Measurements from ENCODE around the gene RAB34.

The RAB34 gene

GRCh38 chr17:28759256-28759865, 41.7 kb upstream of the RAB34 start:
- no peak for DNase-seq
- Histone ChIP-seq H3K4me2 (ENCODE audit: low read length) (no peak overlapping the region), H3K4me1 (ENCODE audit: control insufficient read depth, low read depth, low read length) (peaks cover 10% of the 10 kb centered on the region), H3K27me3 (ENCODE audit: insufficient read depth, low read length, poor library complexity) (no peaks in the 10 kb centered on the region), H4K8ac (ENCODE audit: low read depth, low read length) (no peak overlapping the region), H2AK5ac (ENCODE audit: low read length) (no peak overlapping the region), H3K23ac (ENCODE audit: low read length) (no peak overlapping the region), H3K27ac (ENCODE audit: low read depth, low read length) (no peak overlapping the region), H3K9ac (ENCODE audit: low read length) (no peak overlapping the region), H2BK120ac (ENCODE audit: low read depth, low read length) (no peak overlapping the region), H2BK15ac (replicated peaks; ENCODE audit: low read depth) (no peak overlapping the region), H3K56ac (ENCODE audit: low read length) (no peak overlapping the region), H3K4me3 (ENCODE audit: low read length) (no peak overlapping the region), H2BK5ac (ENCODE audit: low read length) (no peak overlapping the region), H4K5ac (ENCODE audit: low read length) (no peak overlapping the region), H3K79me1 (ENCODE audit: low read length) (peaks cover 8% of the 10 kb centered on the region), H3K36me3 (ENCODE audit: control insufficient read depth, insufficient read depth, low read length) (peaks cover 2% of the 10 kb centered on the region), H3K18ac (ENCODE audit: low read length) (no peak overlapping the region), H3K4ac (ENCODE audit: low read depth, low read length) (no peak overlapping the region), H3K79me2 (ENCODE audit: control insufficient read depth, insufficient read depth, low read length) (peaks cover 2% of the 10 kb centered on the region)
- WGBS (ENCODE audit: extremely low coverage, insufficient coverage, low lambda C conversion rate), result no CpG with 5 or more reads among the region's 18 CpGs

DNA sequence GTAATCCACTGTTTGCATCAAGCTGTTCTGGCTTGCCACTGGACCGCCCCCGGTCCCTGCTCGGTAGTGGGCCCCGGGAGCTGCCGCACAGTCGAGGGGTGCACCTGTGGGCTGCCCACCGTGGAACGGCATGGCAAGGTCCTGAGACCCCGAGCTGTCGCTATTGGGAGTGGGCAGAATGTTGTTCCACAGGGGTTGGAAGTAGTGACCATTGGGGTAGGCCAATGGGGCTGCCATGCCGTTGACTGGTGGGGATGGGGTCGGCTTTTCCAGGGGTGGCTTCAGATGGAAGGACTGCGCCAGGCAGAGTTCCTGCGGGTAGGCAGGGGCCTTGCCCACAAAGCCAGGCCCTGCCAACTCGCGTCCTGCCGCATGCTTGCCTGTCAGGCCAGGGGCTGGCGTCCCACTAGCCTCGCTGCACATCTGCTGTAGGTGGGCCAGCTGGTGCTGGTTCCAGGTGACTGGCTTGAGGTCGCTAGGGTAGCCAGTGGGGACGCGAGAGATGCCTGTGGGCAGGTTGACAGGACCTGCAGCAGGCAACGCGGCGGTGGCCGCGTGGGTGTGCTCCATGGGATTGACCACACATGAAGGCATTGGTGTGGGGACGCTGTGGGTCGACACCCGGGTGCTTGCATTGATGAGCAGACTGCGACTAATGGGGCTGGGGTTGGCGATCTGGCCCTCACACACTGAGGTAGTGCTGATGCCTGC, 40.9 kb upstream of the RAB34 start:
- H3K27me3 ChIP-seq (ENCODE audit: insufficient read depth, low read length, poor library complexity), result no peaks in the 10 kb centered on the region
- peaks cover 1% of the 10 kb centered on the region for H3K79me2 ChIP-seq (ENCODE audit: control insufficient read depth, insufficient read depth, low read length)
- H3K9ac ChIP-seq (ENCODE audit: low read length), result no peak overlapping the region
- H3K4me1 ChIP-seq (ENCODE audit: control insufficient read depth, low read depth, low read length), result peaks cover 10% of the 10 kb centered on the region
- H2BK15ac ChIP-seq (replicated peaks; ENCODE audit: low read depth), result no peak overlapping the region
- H3K79me1 ChIP-seq (ENCODE audit: low read length), result peaks cover 7% of the 10 kb centered on the region
- no peak overlapping the region for H2AK5ac ChIP-seq (ENCODE audit: low read length)
- WGBS (ENCODE audit: extremely low coverage, insufficient coverage, low lambda C conversion rate), result no CpG with 5 or more reads among the region's 32 CpGs
- no peak for DNase-seq
- no peak overlapping the region for H3K27ac ChIP-seq (ENCODE audit: low read depth, low read length)
- no peak overlapping the region for H4K8ac ChIP-seq (ENCODE audit: low read depth, low read length)
- H3K56ac ChIP-seq (ENCODE audit: low read length), result no peak overlapping the region
- H4K5ac ChIP-seq (ENCODE audit: low read length), result no peak overlapping the region
- H3K23ac ChIP-seq (ENCODE audit: low read length), result no peak overlapping the region
- H3K4me2 ChIP-seq (ENCODE audit: low read length), result no peak overlapping the region
- H3K4me3 ChIP-seq (ENCODE audit: low read length), result no peak overlapping the region
- H2BK120ac ChIP-seq (ENCODE audit: low read depth, low read length), result no peak overlapping the region
- H3K4ac ChIP-seq (ENCODE audit: low read depth, low read length), result no peak overlapping the region
- H3K18ac ChIP-seq (ENCODE audit: low read length), result no peak overlapping the region
- H3K36me3 ChIP-seq (ENCODE audit: control insufficient read depth, insufficient read depth, low read length), result peaks cover 2% of the 10 kb centered on the region
- H2BK5ac ChIP-seq (ENCODE audit: low read length), result no peak overlapping the region

DNA sequence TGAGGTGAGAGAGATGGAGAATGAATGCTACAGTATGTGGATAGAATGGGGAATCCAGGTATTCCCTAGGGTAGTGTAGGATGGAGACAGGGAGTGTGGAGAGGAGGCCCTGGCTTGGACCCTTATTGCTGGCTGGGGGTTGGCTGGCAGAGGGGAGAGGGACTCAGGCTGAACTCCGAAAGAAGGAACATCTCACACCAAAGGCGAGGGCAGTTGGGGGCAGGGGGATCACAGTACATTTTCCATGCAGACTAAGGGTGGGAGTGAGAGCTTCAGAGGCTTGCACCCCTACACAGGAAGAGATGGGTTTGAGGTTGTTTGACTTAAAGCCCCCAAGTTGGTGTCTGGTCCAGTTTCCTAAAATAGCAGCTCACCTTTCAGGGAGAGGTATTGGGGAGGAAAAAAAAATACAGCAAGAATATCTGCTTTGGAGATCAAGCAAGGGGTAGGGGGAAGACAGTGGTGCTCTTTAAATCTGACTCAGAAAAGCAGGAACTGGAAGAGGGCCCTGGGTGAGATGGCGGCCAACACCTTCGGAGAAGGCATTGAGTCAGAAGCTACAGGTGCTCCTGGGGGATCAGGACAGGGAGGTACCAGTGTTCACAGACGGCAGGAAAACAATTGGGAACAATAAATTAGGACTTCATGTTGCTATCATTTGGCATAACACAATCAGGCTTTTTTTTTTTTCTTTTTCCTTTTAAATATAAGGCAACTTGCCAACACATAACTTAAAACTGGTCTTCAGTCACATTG, 38.6 kb upstream of the RAB34 start:
- H3K27ac ChIP-seq (ENCODE audit: low read depth, low read length), result no peak overlapping the region
- no peak for DNase-seq
- H2BK15ac ChIP-seq (replicated peaks; ENCODE audit: low read depth), result no peak overlapping the region
- H4K8ac ChIP-seq (ENCODE audit: low read depth, low read length), result no peak overlapping the region
- H2AK5ac ChIP-seq (ENCODE audit: low read length), result no peak overlapping the region
- H3K4ac ChIP-seq (ENCODE audit: low read depth, low read length), result no peak overlapping the region
- WGBS (ENCODE audit: extremely low coverage, insufficient coverage, low lambda C conversion rate), result no CpG with 5 or more reads among the region's 5 CpGs
- no peak overlapping the region for H2BK5ac ChIP-seq (ENCODE audit: low read length)
- H2BK120ac ChIP-seq (ENCODE audit: low read depth, low read length), result no peak overlapping the region
- H4K5ac ChIP-seq (ENCODE audit: low read length), result no peak overlapping the region
- no peak overlapping the region for H3K23ac ChIP-seq (ENCODE audit: low read length)
- H3K4me3 ChIP-seq (ENCODE audit: low read length), result no peak overlapping the region
- peaks cover 3% of the 10 kb centered on the region for H3K4me1 ChIP-seq (ENCODE audit: control insufficient read depth, low read depth, low read length)
- H3K79me1 ChIP-seq (ENCODE audit: low read length), result peaks cover 4% of the 10 kb centered on the region
- no peak overlapping the region for H3K18ac ChIP-seq (ENCODE audit: low read length)
- H3K4me2 ChIP-seq (ENCODE audit: low read length), result no peak overlapping the region
- H3K36me3 ChIP-seq (ENCODE audit: control insufficient read depth, insufficient read depth, low read length), result peaks cover 7% of the 10 kb centered on the region
- no peak overlapping the region for H3K56ac ChIP-seq (ENCODE audit: low read length)
- no peaks in the 10 kb centered on the region for H3K27me3 ChIP-seq (ENCODE audit: insufficient read depth, low read length, poor library complexity)
- H3K79me2 ChIP-seq (ENCODE audit: control insufficient read depth, insufficient read depth, low read length), result no peaks in the 10 kb centered on the region
- no peak overlapping the region for H3K9ac ChIP-seq (ENCODE audit: low read length)

- Histone ChIP-seq H3K4me1 (ENCODE audit: control insufficient read depth, low read depth, low read length) (no peaks in the 10 kb centered on the region), H3K18ac (ENCODE audit: low read length) (no peak overlapping the region), H3K23ac (ENCODE audit: low read length) (no peak overlapping the region), H2BK15ac (replicated peaks; ENCODE audit: low read depth) (no peak overlapping the region), H3K27me3 (ENCODE audit: insufficient read depth, low read length, poor library complexity) (no peaks in the 10 kb centered on the region), H2BK5ac (ENCODE audit: low read length) (no peak overlapping the region), H2BK120ac (ENCODE audit: low read depth, low read length) (no peak overlapping the region), H2AK5ac (ENCODE audit: low read length) (no peak overlapping the region), H3K4ac (ENCODE audit: low read depth, low read length) (no peak overlapping the region), H3K4me2 (ENCODE audit: low read length) (no peak overlapping the region), H3K27ac (ENCODE audit: low read depth, low read length) (no peak overlapping the region), H3K79me2 (ENCODE audit: control insufficient read depth, insufficient read depth, low read length) (peaks cover 1% of the 10 kb centered on the region), H4K5ac (ENCODE audit: low read length) (no peak overlapping the region), H3K36me3 (ENCODE audit: control insufficient read depth, insufficient read depth, low read length) (peaks cover 13% of the 10 kb centered on the region), H3K4me3 (ENCODE audit: low read length) (no peak overlapping the region), H3K79me1 (ENCODE audit: low read length) (peaks cover 7% of the 10 kb centered on the region), H3K56ac (ENCODE audit: low read length) (no peak overlapping the region), H4K8ac (ENCODE audit: low read depth, low read length) (no peak overlapping the region), H3K9ac (ENCODE audit: low read length) (no peak overlapping the region)
- WGBS (ENCODE audit: extremely low coverage, insufficient coverage, low lambda C conversion rate), result no CpG with 5 or more reads among the region's 7 CpGs
- DNase-seq, result no peak
Observed at GRCh38 chr17:28755486-28755885, 37.8 kb upstream of the RAB34 start.

DNA sequence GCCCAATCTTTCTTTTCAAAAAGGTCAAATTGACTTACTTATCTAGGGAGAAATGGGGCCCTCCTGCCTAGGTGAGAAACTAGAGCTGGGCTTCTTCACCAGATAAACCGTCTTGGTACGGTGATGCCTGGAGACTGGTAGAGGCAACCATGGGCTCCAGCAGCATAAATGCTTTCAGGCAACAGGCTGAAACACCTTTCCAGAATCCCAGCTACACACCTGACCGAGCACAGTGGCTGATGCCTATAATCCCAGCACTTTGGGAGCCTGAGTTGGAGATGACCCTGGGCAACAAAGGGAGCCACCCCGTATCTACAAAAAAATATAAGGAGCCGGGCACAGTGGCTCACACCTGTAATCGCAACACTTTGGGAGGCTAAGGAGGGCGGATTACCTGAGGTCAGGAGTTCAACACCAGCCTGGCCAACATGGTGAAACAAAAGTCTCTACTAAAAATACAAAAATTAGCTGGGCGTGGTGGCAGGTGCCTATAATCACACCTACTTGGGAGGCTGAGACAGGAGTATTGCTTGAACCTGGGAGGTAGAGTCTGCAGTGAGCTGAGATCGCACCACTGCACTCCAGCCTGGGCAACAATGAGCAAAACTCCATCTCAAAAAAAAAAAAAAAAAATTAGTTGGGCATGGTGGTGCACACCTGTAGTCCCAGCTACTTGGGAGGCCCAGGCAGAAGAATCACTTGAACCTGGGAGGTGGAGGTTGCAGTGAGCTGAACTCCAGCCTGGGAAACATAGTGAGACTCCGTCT, 34.1 kb upstream of the RAB34 start:
- Histone ChIP-seq H4K5ac (ENCODE audit: low read length) (no peak overlapping the region), H4K8ac (ENCODE audit: low read depth, low read length) (no peak overlapping the region), H2AK5ac (ENCODE audit: low read length) (no peak overlapping the region), H3K9ac (ENCODE audit: low read length) (no peak overlapping the region), H3K4me2 (ENCODE audit: low read length) (no peak overlapping the region), H3K4ac (ENCODE audit: low read depth, low read length) (no peak overlapping the region), H2BK120ac (ENCODE audit: low read depth, low read length) (no peak overlapping the region), H3K27ac (ENCODE audit: low read depth, low read length) (no peak overlapping the region), H3K4me3 (ENCODE audit: low read length) (no peak overlapping the region), H3K23ac (ENCODE audit: low read length) (no peak overlapping the region), H3K4me1 (ENCODE audit: control insufficient read depth, low read depth, low read length) (peaks cover 3% of the 10 kb centered on the region), H2BK5ac (ENCODE audit: low read length) (no peak overlapping the region), H3K79me1 (ENCODE audit: low read length) (peaks cover 19% of the 10 kb centered on the region), H3K36me3 (ENCODE audit: control insufficient read depth, insufficient read depth, low read length) (peaks cover 36% of the 10 kb centered on the region), H3K56ac (ENCODE audit: low read length) (no peak overlapping the region), H2BK15ac (replicated peaks; ENCODE audit: low read depth) (no peak overlapping the region), H3K18ac (ENCODE audit: low read length) (no peak overlapping the region), H3K27me3 (ENCODE audit: insufficient read depth, low read length, poor library complexity) (no peaks in the 10 kb centered on the region), H3K79me2 (ENCODE audit: control insufficient read depth, insufficient read depth, low read length) (peaks cover 15% of the 10 kb centered on the region)
- DNase-seq, result no peak
- WGBS (ENCODE audit: extremely low coverage, insufficient coverage, low lambda C conversion rate), result no CpG with 5 or more reads among the region's 10 CpGs

Measured in mesendoderm (in vitro differentiated cells).